Lower leg skin (tissue), 3 donors: ENCODE data around the gene CNNM4.

Source experiments
- POLR2A ChIP-seq, 2 donors: fragments of 450-650 bp; IDR thresholded peaks; one replicate each; pipeline ENCODE4 v1.6.1; 2016 to 2017; ENCODE audit warnings: antibody characterized with exemption in 2 of 2, mild to moderate bottlenecking in 1 of 2, moderate library complexity in 1 of 2
- TF ChIP-seq, protein P1 (sequence below), 3 donors: fragments of 450-650 bp; IDR thresholded peaks; one replicate each; pipeline ENCODE4 v1.5.1; 2016; ENCODE audit warnings: antibody characterized with exemption in 3 of 3, mild to moderate bottlenecking in 3 of 3, moderate library complexity in 2 of 3

DNA sequence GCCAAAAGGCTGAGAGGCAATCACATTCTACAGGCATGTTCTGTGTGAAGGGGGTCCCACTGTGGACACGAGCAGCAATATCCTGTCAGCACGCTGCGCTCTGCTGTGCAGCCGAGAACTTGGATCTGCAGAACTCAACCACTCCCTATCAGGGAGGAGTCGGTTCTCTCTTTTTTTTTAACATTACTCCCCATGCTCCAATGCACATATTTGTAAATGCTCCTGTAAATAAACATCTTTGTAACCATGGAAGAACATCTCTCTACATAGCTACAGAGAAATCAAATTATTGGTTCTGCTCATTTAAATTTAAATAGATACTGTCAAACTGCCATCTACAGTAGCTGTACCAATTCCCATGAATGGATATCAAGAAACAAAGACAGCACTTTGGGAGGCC lies 86.1 kb downstream of the CNNM4 start:
- TF ChIP-seq, protein P1, sequence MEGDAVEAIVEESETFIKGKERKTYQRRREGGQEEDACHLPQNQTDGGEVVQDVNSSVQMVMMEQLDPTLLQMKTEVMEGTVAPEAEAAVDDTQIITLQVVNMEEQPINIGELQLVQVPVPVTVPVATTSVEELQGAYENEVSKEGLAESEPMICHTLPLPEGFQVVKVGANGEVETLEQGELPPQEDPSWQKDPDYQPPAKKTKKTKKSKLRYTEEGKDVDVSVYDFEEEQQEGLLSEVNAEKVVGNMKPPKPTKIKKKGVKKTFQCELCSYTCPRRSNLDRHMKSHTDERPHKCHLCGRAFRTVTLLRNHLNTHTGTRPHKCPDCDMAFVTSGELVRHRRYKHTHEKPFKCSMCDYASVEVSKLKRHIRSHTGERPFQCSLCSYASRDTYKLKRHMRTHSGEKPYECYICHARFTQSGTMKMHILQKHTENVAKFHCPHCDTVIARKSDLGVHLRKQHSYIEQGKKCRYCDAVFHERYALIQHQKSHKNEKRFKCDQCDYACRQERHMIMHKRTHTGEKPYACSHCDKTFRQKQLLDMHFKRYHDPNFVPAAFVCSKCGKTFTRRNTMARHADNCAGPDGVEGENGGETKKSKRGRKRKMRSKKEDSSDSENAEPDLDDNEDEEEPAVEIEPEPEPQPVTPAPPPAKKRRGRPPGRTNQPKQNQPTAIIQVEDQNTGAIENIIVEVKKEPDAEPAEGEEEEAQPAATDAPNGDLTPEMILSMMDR (IDR thresholded peaks at IDR 0.05), result no peak
- no peak for TF ChIP-seq POLR2A (IDR thresholded peaks at IDR 0.05)
